HepG2 (cell line): Measurements from ENCODE around the gene RPS19. TPM values are rescaled to one million over a fixed set of nuclear protein-coding genes. Genes with fewer than 3 reads are reported as not detected.

ENCODE experiments used
- CENPBD1 ChIP-seq: sonication (generic); formaldehyde crosslinking; IDR thresholded peaks from 2 replicates; pipeline ENCODE4 v1.8.0; 2022; ENCODE audit warnings: missing genetic modification reagents, low read depth, mild to moderate bottlenecking, borderline replicate concordance
- ELF3 ChIP-seq: IDR thresholded peaks from 2 replicates; pipeline ENCODE4 v1.6.1; 2016; ENCODE audit warnings: missing genetic modification reagents, missing compliant biosample characterization
- ETS1 ChIP-seq: sonication (generic); formaldehyde crosslinking; IDR thresholded peaks from 2 replicates; pipeline ENCODE4 v1.4.0; 2020; ENCODE audit warnings: missing genetic modification reagents
- GABPA ChIP-seq, 2 experiments: IDR thresholded peaks; 2 replicates each; pipeline ENCODE4 v1.6.1; 2011 to 2016; ENCODE audit warnings: low read depth in 2 of 2, low read length in 1 of 2, missing biosample characterization in 1 of 2, missing genetic modification characterization in 1 of 2
- HNF4A ChIP-seq: sonication (generic); formaldehyde crosslinking; IDR thresholded peaks from 2 replicates; pipeline ENCODE4 v1.4.0; 2020; ENCODE audit warnings: missing genetic modification reagents
- KDM4B ChIP-seq: sonication (generic); formaldehyde crosslinking; IDR thresholded peaks from 2 replicates; pipeline ENCODE4 v1.4.0; 2020; ENCODE audit warnings: missing genetic modification reagents
- NONO ChIP-seq, 2 experiments: fragments of 450-650 bp in 1 of 2; sonication (generic) in 1 of 2; formaldehyde crosslinking in 1 of 2; IDR thresholded peaks in 1 of 2; conservative IDR thresholded peaks in 1 of 2; 2 replicates each; pipeline versions ENCODE4 v1.6.1 to v1.8.0; 2017 to 2022; ENCODE audit warnings: mild to moderate bottlenecking in 1 of 2, missing genetic modification reagents in 1 of 2, moderate library complexity in 1 of 2
- NR1H2 ChIP-seq: sonication (generic); formaldehyde crosslinking; IDR thresholded peaks from 2 replicates; pipeline ENCODE4 v1.8.1; 2022; ENCODE audit warnings: low read depth, missing genetic modification reagents, borderline replicate concordance
- NR2C2 ChIP-seq: sonication (generic); formaldehyde crosslinking; IDR thresholded peaks from 2 replicates; pipeline ENCODE4 v1.4.0; 2020; ENCODE audit warnings: missing genetic modification reagents, mild to moderate bottlenecking, moderate library complexity, borderline replicate concordance
- SAP130 ChIP-seq: IDR thresholded peaks from 2 replicates; pipeline ENCODE4 v1.6.1; 2016; ENCODE audit warnings: low read depth
- SNRNP70 ChIP-seq: fragments of 200-400 bp; formaldehyde crosslinking; IDR thresholded peaks from 2 replicates; pipeline ENCODE4 v1.6.1; 2017; ENCODE audit warnings: mild to moderate bottlenecking, low read depth, low read length, moderate library complexity
- SRSF9 ChIP-seq: fragments of 200-400 bp; formaldehyde crosslinking; IDR thresholded peaks from 2 replicates; pipeline ENCODE4 v1.6.1; 2018; ENCODE audit warnings: borderline replicate concordance, mild to moderate bottlenecking, low read depth, low read length; ENCODE audit not compliant: insufficient read depth, poor library complexity, severe bottlenecking
- TAF15 ChIP-seq: fragments of 200-400 bp; formaldehyde crosslinking; IDR thresholded peaks from one replicate; pipeline ENCODE4 v1.6.1; 2018; ENCODE audit warnings: mild to moderate bottlenecking, low read depth, low read length; ENCODE audit not compliant: poor library complexity, severe bottlenecking
- TARDBP ChIP-seq: sonication (generic); formaldehyde crosslinking; IDR thresholded peaks from 2 replicates; pipeline ENCODE4 v1.8.0; 2022; ENCODE audit warnings: mild to moderate bottlenecking, missing genetic modification reagents
- TGIF2 ChIP-seq: IDR thresholded peaks from 2 replicates; pipeline ENCODE4 v1.6.1; 2016; ENCODE audit warnings: control low read depth, missing compliant biosample characterization
- ZFX ChIP-seq: sonication (generic); formaldehyde crosslinking; IDR thresholded peaks from 2 replicates; pipeline ENCODE4 v1.4.0; 2020; ENCODE audit warnings: mild to moderate bottlenecking, low read depth, missing genetic modification reagents, moderate library complexity
- ZNF33B ChIP-seq: sonication (generic); formaldehyde crosslinking; IDR thresholded peaks from 2 replicates; pipeline ENCODE4 v1.5.1; 2020; ENCODE audit warnings: mild to moderate bottlenecking, missing genetic modification reagents
- ZNF460 ChIP-seq: sonication (generic); formaldehyde crosslinking; IDR thresholded peaks from 2 replicates; pipeline ENCODE4 v1.5.1; 2020; ENCODE audit warnings: missing genetic modification reagents, mild to moderate bottlenecking, borderline replicate concordance
- ZNF556 ChIP-seq: sonication (generic); formaldehyde crosslinking; IDR thresholded peaks from 2 replicates; pipeline ENCODE4 v1.4.0; 2020; ENCODE audit warnings: mild to moderate bottlenecking, missing genetic modification reagents, borderline replicate concordance
- ZNF747 ChIP-seq: sonication (generic); formaldehyde crosslinking; IDR thresholded peaks from 2 replicates; pipeline ENCODE4 v1.8.1; 2023; ENCODE audit warnings: missing genetic modification reagents, mild to moderate bottlenecking, borderline replicate concordance
- polyA plus RNA-seq, 8 experiments: library from polyadenylated mRNA; depleted of rRNA in 3 of 8; stranded (reverse) in 7 of 8; unstranded in 1 of 8; fragments of >200 nt; fragmentation: Illumina TruSeq in 4 of 8; extraction: Trizol in 4 of 8; gene quantifications; 2 replicates each; pipeline versions ENCODE4 v1.2.1 to v1.2.3, GENCODE V29; 2011 to 2016; ENCODE audit warnings: low read depth in 4 of 8, missing spikeins in 1 of 8, mixed read lengths in 1 of 8; ENCODE audit not compliant: insufficient read depth in 1 of 8
- total RNA-seq, 5 experiments: library from RNA; depleted of rRNA; stranded (reverse); fragments of >200 nt; fragmentation: Illumina TruSeq; extraction: Trizol; gene quantifications; 2 replicates each; pipeline ENCODE4 v1.2.3, GENCODE V29; 2016; ENCODE audit warnings: low read depth in 1 of 5
- TF ChIP-seq, protein P1 (sequence below): sonication (generic); formaldehyde crosslinking; IDR thresholded peaks from 2 replicates; pipeline ENCODE4 v1.4.0; 2020; ENCODE audit warnings: mild to moderate bottlenecking, missing genetic modification reagents, borderline replicate concordance
- TF ChIP-seq, protein P2 (sequence below): sonication (generic); formaldehyde crosslinking; IDR thresholded peaks from 2 replicates; pipeline ENCODE4 v1.8.0; 2022; ENCODE audit warnings: missing genetic modification reagents, mild to moderate bottlenecking, inconsistent platforms, borderline replicate concordance

RPS19 gene
- total and polyA plus RNA-seq, 2 of the 13 experiments (the other 11 are each of a cell fraction or from before 2014, with no cell fraction given), result 1,983 to 4,758 TPM

DNA sequence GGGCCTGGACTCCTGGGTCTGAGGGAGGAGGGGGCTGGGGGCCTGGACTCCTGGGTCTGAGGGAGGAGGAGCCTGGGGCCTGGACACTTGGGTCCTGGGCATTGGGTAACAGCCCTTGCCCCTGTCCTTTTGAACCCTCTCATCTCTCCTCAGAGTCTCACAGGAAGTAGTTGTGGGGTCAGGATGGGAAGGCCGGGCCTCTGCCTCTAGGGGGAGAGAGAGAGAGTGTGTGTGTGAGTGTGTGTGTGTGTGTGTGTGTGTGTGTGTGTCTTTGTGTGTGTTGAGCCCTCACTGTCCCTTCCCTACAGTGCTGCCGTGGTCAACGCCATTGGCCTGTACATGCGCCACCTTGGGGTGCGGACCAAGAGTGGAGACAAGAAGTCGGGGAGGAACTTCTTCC lies 33.8 kb downstream of the RPS19 start (continued):
- TF ChIP-seq ETS1 (CRISPR knock-in tag), result no peak
- TF ChIP-seq ZNF556 (CRISPR knock-in tag), result no peak
- no peak for TF ChIP-seq SNRNP70
- TF ChIP-seq SAP130, result no peak
- no peak for TF ChIP-seq NONO (IDR thresholded peaks at IDR 0.05)
- peak; percentile 62; the same call in 1 of the 2 replicates for TF ChIP-seq NONO (CRISPR knock-in tag; conservative IDR thresholded peaks at IDR 0.05)
- TF ChIP-seq, protein P1, sequence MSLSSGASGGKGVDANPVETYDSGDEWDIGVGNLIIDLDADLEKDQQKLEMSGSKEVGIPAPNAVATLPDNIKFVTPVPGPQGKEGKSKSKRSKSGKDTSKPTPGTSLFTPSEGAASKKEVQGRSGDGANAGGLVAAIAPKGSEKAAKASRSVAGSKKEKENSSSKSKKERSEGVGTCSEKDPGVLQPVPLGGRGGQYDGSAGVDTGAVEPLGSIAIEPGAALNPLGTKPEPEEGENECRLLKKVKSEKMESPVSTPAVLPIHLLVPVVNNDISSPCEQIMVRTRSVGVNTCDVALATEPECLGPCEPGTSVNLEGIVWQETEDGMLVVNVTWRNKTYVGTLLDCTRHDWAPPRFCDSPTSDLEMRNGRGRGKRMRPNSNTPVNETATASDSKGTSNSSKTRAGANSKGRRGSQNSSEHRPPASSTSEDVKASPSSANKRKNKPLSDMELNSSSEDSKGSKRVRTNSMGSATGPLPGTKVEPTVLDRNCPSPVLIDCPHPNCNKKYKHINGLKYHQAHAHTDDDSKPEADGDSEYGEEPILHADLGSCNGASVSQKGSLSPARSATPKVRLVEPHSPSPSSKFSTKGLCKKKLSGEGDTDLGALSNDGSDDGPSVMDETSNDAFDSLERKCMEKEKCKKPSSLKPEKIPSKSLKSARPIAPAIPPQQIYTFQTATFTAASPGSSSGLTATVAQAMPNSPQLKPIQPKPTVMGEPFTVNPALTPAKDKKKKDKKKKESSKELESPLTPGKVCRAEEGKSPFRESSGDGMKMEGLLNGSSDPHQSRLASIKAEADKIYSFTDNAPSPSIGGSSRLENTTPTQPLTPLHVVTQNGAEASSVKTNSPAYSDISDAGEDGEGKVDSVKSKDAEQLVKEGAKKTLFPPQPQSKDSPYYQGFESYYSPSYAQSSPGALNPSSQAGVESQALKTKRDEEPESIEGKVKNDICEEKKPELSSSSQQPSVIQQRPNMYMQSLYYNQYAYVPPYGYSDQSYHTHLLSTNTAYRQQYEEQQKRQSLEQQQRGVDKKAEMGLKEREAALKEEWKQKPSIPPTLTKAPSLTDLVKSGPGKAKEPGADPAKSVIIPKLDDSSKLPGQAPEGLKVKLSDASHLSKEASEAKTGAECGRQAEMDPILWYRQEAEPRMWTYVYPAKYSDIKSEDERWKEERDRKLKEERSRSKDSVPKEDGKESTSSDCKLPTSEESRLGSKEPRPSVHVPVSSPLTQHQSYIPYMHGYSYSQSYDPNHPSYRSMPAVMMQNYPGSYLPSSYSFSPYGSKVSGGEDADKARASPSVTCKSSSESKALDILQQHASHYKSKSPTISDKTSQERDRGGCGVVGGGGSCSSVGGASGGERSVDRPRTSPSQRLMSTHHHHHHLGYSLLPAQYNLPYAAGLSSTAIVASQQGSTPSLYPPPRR (CRISPR knock-in tag), result peak; percentile 24; the same call in 1 of the 2 replicates
- TF ChIP-seq, protein P2, sequence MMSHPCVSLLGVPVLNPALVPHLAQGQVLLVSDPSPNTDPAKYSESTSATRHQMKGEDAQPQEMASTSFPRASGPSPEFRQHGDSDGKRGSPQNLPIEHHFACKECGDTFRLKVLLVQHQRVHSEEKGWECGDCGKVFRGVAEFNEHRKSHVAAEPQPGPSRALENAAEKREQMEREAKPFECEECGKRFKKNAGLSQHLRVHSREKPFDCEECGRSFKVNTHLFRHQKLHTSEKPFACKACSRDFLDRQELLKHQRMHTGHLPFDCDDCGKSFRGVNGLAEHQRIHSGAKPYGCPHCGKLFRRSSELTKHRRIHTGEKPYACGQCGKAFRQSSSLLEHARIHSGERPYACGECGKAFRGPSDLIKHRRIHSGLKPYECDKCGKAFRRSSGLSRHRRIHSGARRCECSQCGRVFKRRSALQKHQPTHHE (CRISPR knock-in tag), result no peak
- TF ChIP-seq ZNF747 (CRISPR knock-in tag), result no peak
- no peak for TF ChIP-seq ZNF33B (CRISPR knock-in tag)
- no peak for TF ChIP-seq ELF3 (CRISPR knock-in tag)
- no peak for TF ChIP-seq KDM4B
- no peak for TF ChIP-seq SRSF9
- no peak for TF ChIP-seq CENPBD1 (CRISPR knock-in tag)
- peak; percentile 47; the same call in 1 of the 2 replicates for TF ChIP-seq ZFX (CRISPR knock-in tag)
- TF ChIP-seq HNF4A (CRISPR knock-in tag), result peak; percentile 47
- TF ChIP-seq TARDBP, result peak; percentile 77; the same call in 1 of the 2 replicates
- no peak for TF ChIP-seq TAF15
- no peak for TF ChIP-seq TGIF2
- TF ChIP-seq ZNF460 (CRISPR knock-in tag), result no peak
- TF ChIP-seq GABPA (IDR thresholded peaks at IDR 0.05; ENCODE audit: low read depth, low read length), result peak; percentile 21; the same call in 1 of the 2 replicates
- peak; percentile 77 for TF ChIP-seq GABPA (CRISPR knock-in tag; IDR thresholded peaks at IDR 0.05; ENCODE audit: low read depth)
- TF ChIP-seq NR2C2, result peak; percentile 94
- TF ChIP-seq NR1H2 (CRISPR knock-in tag), result no peak
